HEK293T (cell line): ENCODE measurements around the gene NPAS3.

Experiments
- BHLHE40 ChIP-seq: fragments of 450-650 bp; IDR thresholded peaks from 2 replicates; pipeline ENCODE4 v1.6.1; 2016; ENCODE audit warnings: mild to moderate bottlenecking, moderate library complexity, borderline replicate concordance
- ELF4 ChIP-seq: fragments of 450-650 bp; IDR thresholded peaks from 2 replicates; pipeline ENCODE4 v1.6.1; 2017; ENCODE audit warnings: antibody characterized with exemption
- FOXK2 ChIP-seq: fragments of 450-650 bp; IDR thresholded peaks from 2 replicates; pipeline ENCODE4 v1.6.1; 2016; ENCODE audit warnings: mild to moderate bottlenecking
- FOXM1 ChIP-seq: fragments of 450-650 bp; IDR thresholded peaks from 2 replicates; pipeline ENCODE4 v1.6.1; 2017; ENCODE audit warnings: mild to moderate bottlenecking, borderline replicate concordance
- LEF1 ChIP-seq: fragments of 450-650 bp; IDR thresholded peaks from 2 replicates; pipeline ENCODE4 v1.6.1; 2017; ENCODE audit warnings: mild to moderate bottlenecking, borderline replicate concordance
- NFRKB ChIP-seq: fragments of 450-650 bp; IDR thresholded peaks from 2 replicates; pipeline ENCODE4 v1.6.1; 2016; ENCODE audit warnings: mild to moderate bottlenecking, moderate library complexity
- SUZ12 ChIP-seq: fragments of 450-650 bp; IDR thresholded peaks from 2 replicates; pipeline ENCODE4 v1.6.1; 2016; ENCODE audit warnings: mild to moderate bottlenecking
- TARDBP ChIP-seq: fragments of 450-650 bp; IDR thresholded peaks from 2 replicates; pipeline ENCODE4 v1.6.1; 2016
- ZNF384 ChIP-seq: fragments of 450-650 bp; IDR thresholded peaks from 2 replicates; pipeline ENCODE4 v1.6.1; 2016

GRCh38 chr14:33610121-33610520 lies 671.4 kb downstream of the NPAS3 start:
- TF ChIP-seq SUZ12: no peak
- no peak for TF ChIP-seq ZNF384
- TF ChIP-seq LEF1: no peak
- TF ChIP-seq BHLHE40: no peak
- TF ChIP-seq TARDBP: no peak
- TF ChIP-seq NFRKB: no peak
- TF ChIP-seq FOXM1: no peak
- no peak for TF ChIP-seq ELF4
- no peak for TF ChIP-seq FOXK2
